Left lung (tissue), 10 donors: ENCODE results near the gene VPS39. TPM values are rescaled to one million over a fixed set of nuclear protein-coding genes. Genes with fewer than 3 reads are reported as not detected.

Source experiments
- ATAC-seq: fragments of 200-7000 bp; cut with Tn5 transposase; one replicate; pipeline ENCODE4 v1.9.1; 2020; ENCODE audit warnings: moderate library complexity
- DNase-seq, 4 donors: peaks; one replicate each; pipeline ENCODE4 v3.0.0-alpha.2; 2013 to 2020
- H3K27ac ChIP-seq, 2 donors: fragments of 200-600 bp; sonication (generic) in 1 of 2; one replicate each; pipeline versions ENCODE4 v1.5.0 to v1.8.0; 2020 to 2021
- H3K27me3 ChIP-seq, 2 donors: fragments of 200-600 bp; sonication (generic) in 1 of 2; one replicate each; pipeline versions ENCODE4 v1.5.0 to v1.8.0; 2020 to 2021
- H3K36me3 ChIP-seq, 2 donors: fragments of 200-600 bp; sonication (generic) in 1 of 2; one replicate each; pipeline versions ENCODE4 v1.5.0 to v1.8.0; 2020 to 2021
- H3K4me1 ChIP-seq, 2 donors: fragments of 200-600 bp; one replicate each; pipeline ENCODE4 v1.8.0; 2021
- H3K4me3 ChIP-seq, 2 donors: fragments of 200-600 bp; sonication (generic) in 1 of 2; one replicate each; pipeline versions ENCODE4 v1.5.0 to v1.8.0; 2020 to 2021; ENCODE audit warnings: mild to moderate bottlenecking in 1 of 2
- H3K9me3 ChIP-seq, 2 donors: fragments of 200-600 bp; sonication (generic) in 1 of 2; one replicate each; pipeline versions ENCODE4 v1.5.0 to v1.8.0; 2020 to 2021
- CTCF ChIP-seq, 2 donors: fragments of 200-600 bp; sonication (generic) in 1 of 2; IDR thresholded peaks; one replicate each; pipeline versions ENCODE4 v1.5.0 to v1.8.0; 2021; ENCODE audit warnings: antibody characterized with exemption in 2 of 2
- intact Hi-C, 2 donors: fragments of 100-400 bp; cut with DNase I; formaldehyde crosslinking; loops; one replicate each; pipeline versions ENCODE4 v1.11.2 to v1.14.2; 2022
- polyA plus RNA-seq, 6 donors: library from polyadenylated mRNA; unstranded; fragments of 120-200 nt; gene quantifications; one replicate each; pipeline ENCODE4 v1.2.1, GENCODE V29; 2013; ENCODE audit not compliant: insufficient read length in 6 of 6
- total RNA-seq, 2 donors: library from RNA; stranded (reverse); fragmentation: NEBNext Ultra II Directional; extraction: Animal tissue kit (Norgen Biotek cat#: 25700); gene quantifications; one replicate each; pipeline ENCODE4 v1.2.1, GENCODE V29; 2021
- donor health status: DM: no; HTN: yes; CAD: no.
- donor health status: DM: no; HTN: no; CAD: no.

The VPS39 gene
- total and polyA plus RNA-seq, 8 donors = 57.8 to 87.7 (median 81.9) TPM

GRCh38 chr15:42172475-42172874 lies 35.6 kb downstream of the VPS39 start:
- Histone ChIP-seq H3K27me3 (no peaks in the 10 kb centered on the region), H3K9me3 (no peaks in the 10 kb centered on the region), H3K27ac (no peak overlapping the region), H3K4me1 (no peaks in the 10 kb centered on the region), H3K36me3 (peaks cover 3 to 93% of the 10 kb centered on the region in 2 donors), H3K4me3 (no peak overlapping the region)
- DNase-seq = no peak
- intact Hi-C loops = no loop called here
- ATAC-seq = no peak
- TF ChIP-seq CTCF (IDR thresholded peaks at IDR 0.05) = no peak

GRCh38 chr15:42171795-42172194 lies 36.3 kb downstream of the VPS39 start:
- peaks cover 3 to 93% of the 10 kb centered on the region in 2 donors for H3K36me3 ChIP-seq
- no peak for ATAC-seq
- peak overlapping the region in 1 of 2 donors; percentile 25 for H3K27ac ChIP-seq
- no peak for DNase-seq
- intact Hi-C loops = no loop called here
- no peaks in the 10 kb centered on the region for H3K4me1 ChIP-seq
- no peaks in the 10 kb centered on the region for H3K27me3 ChIP-seq
- no peaks in the 10 kb centered on the region for H3K9me3 ChIP-seq
- H3K4me3 ChIP-seq = no peak overlapping the region
- TF ChIP-seq CTCF (IDR thresholded peaks at IDR 0.05) = no peak

- no peak for TF ChIP-seq CTCF (IDR thresholded peaks at IDR 0.05)
- ATAC-seq (peak; percentile 37), DNase-seq (no peak)
- intact Hi-C loops = no loop called here
- H3K36me3 ChIP-seq = peaks cover 3 to 93% of the 10 kb centered on the region in 2 donors
- no peaks in the 10 kb centered on the region for H3K4me1 ChIP-seq
- H3K4me3 ChIP-seq = no peak overlapping the region
- peak overlapping the region in 1 of 2 donors; percentile 2 for H3K27ac ChIP-seq
- H3K9me3 ChIP-seq = no peaks in the 10 kb centered on the region
- H3K27me3 ChIP-seq = no peaks in the 10 kb centered on the region
Measured at GRCh38 chr15:42171122-42171521, 37.0 kb downstream of the VPS39 start.

GRCh38 chr15:42166225-42166940 lies 41.7 kb downstream of the VPS39 start:
- H3K4me1 ChIP-seq = no peaks in the 10 kb centered on the region
- intact Hi-C loops = no loop called here
- H3K27ac ChIP-seq = no peak overlapping the region
- no peak overlapping the region for H3K4me3 ChIP-seq
- H3K36me3 ChIP-seq = peaks cover 0 to 93% of the 10 kb centered on the region in 2 donors
- H3K27me3 ChIP-seq = no peaks in the 10 kb centered on the region
- ATAC-seq = no peak
- no peak for TF ChIP-seq CTCF (IDR thresholded peaks at IDR 0.05)
- no peaks in the 10 kb centered on the region for H3K9me3 ChIP-seq
- no peak for DNase-seq

- no peaks in the 10 kb centered on the region for H3K27me3 ChIP-seq
- no peak overlapping the region for H3K4me3 ChIP-seq
- H3K36me3 ChIP-seq = peaks cover 0 to 96% of the 10 kb centered on the region in 2 donors
- H3K27ac ChIP-seq = no peak overlapping the region
- TF ChIP-seq CTCF (IDR thresholded peaks at IDR 0.05) = no peak
- no peaks in the 10 kb centered on the region for H3K9me3 ChIP-seq
- intact Hi-C loops = no loop called here
- ATAC-seq = no peak
- H3K4me1 ChIP-seq = no peaks in the 10 kb centered on the region
- no peak for DNase-seq
Measured at GRCh38 chr15:42165106-42165505, 43.0 kb downstream of the VPS39 start.
